K562 (cell line): Measurements from ENCODE around the gene TGFB2. TPM values are rescaled to one million over a fixed set of nuclear protein-coding genes. Genes with fewer than 3 reads are reported as not detected.

Source experiments
- ATAC-seq: fragments of 200-7000 bp; cut with Tn5 transposase; 3 replicates; pipeline ENCODE4 v1.9.1; 2020; ENCODE audit warnings: moderate library complexity
- BruUV-seq: library from RNA; stranded (reverse); fragments of 400-500 nt; replicated peaks from 2 replicates; lab custom pipeline; 2021; lab: Mats Ljungman, UMichigan
- CTCF ChIA-PET: fragments of 300-600 bp; formaldehyde crosslinking; extraction: SDS; loops from one replicate; lab custom pipeline; 2021; ENCODE audit warnings: low intra/inter-chr PET ratio; lab: Yijun Ruan, JAX
- POLR2A ChIA-PET: fragments of 300-600, 350-650 bp; sonication (Branson Sonifier 250); formaldehyde crosslinking; extraction: SDS; loops from one replicate; lab custom pipeline; 2021; ENCODE audit warnings: antibody characterized with exemption, inconsistent platforms; lab: Yijun Ruan, JAX
- DNase-seq, 4 experiments: peaks; one replicate each; pipeline versions ENCODE4 v3.0.0 to v3.0.0-alpha.2; 2011 to 2018; ENCODE audit warnings: low spot score in 3 of 4, mixed read lengths in 3 of 4; ENCODE audit errors: extremely low read depth in 1 of 4
- FAIRE-seq: peaks from 2 replicates; lab custom pipeline; 2011; peaks lifted over from hg19 to GRCh38; lab: Jason Lieb, UNC
- H2AFZ ChIP-seq: 2 replicates; pipeline ENCODE4 v1.6.0; 2011; ENCODE audit warnings: low read depth, low read length, control low read depth, inconsistent platforms
- H3K27ac ChIP-seq: fragments of 200-600 bp; 3 replicates; pipeline ENCODE4 v1.8.0; 2011; ENCODE audit warnings: low read depth, mild to moderate bottlenecking, control low read depth, inconsistent platforms, low read length, moderate library complexity, mixed read lengths; ENCODE audit errors: extremely low read depth
- H3K27me3 ChIP-seq, 2 experiments: fragments of 300-600 bp in 1 of 2; 2 replicates in 1 of 2; 3 replicates in 1 of 2; pipeline versions ENCODE4 v1.6.0 to v1.8.0; 2011; ENCODE audit warnings: inconsistent platforms in 2 of 2, low read length in 2 of 2, mild to moderate bottlenecking in 1 of 2, mixed read lengths in 1 of 2, moderate library complexity in 1 of 2; ENCODE audit not compliant: control insufficient read depth in 2 of 2, insufficient read depth in 2 of 2
- H3K36me3 ChIP-seq: fragments of 300-600 bp; 3 replicates; pipeline ENCODE4 v1.8.0; 2011; ENCODE audit warnings: mild to moderate bottlenecking, low read length, inconsistent platforms; ENCODE audit not compliant: control insufficient read depth, insufficient read depth
- H3K4me1 ChIP-seq, 2 experiments: fragments of 200-600 bp in 1 of 2; replicated peaks in 1 of 2; 2 replicates in 1 of 2; 3 replicates in 1 of 2; pipeline versions ENCODE4 v1.5.1 to v1.8.0; 2011; ENCODE audit warnings: inconsistent platforms in 2 of 2, low read length in 2 of 2, mild to moderate bottlenecking in 1 of 2, mixed read lengths in 1 of 2, moderate library complexity in 1 of 2; ENCODE audit not compliant: control insufficient read depth in 2 of 2, insufficient read depth in 2 of 2
- H3K4me2 ChIP-seq: 2 replicates; pipeline ENCODE4 v1.6.1; 2011; ENCODE audit warnings: low read length, control low read depth, inconsistent platforms, mixed read lengths; ENCODE audit not compliant: insufficient read depth
- H3K4me3 ChIP-seq: fragments of 200-600 bp; sonication (generic), shearing (Covaris generic); 2 replicates; pipeline ENCODE4 v1.5.1; 2016; ENCODE audit warnings: control low read depth, inconsistent platforms
- H3K79me2 ChIP-seq: fragments of 200-600 bp; 3 replicates; pipeline ENCODE4 v1.8.0; 2011; ENCODE audit warnings: low read length, inconsistent platforms; ENCODE audit not compliant: control insufficient read depth, insufficient read depth
- H3K9ac ChIP-seq, 2 experiments: 2 replicates each; pipeline versions ENCODE4 v1.6.0 to v1.6.1; 2011; ENCODE audit warnings: low read depth in 2 of 2, low read length in 2 of 2, control low read depth in 1 of 2, inconsistent platforms in 1 of 2, mild to moderate bottlenecking in 1 of 2, mixed read lengths in 1 of 2; ENCODE audit not compliant: insufficient read depth in 1 of 2
- H3K9me1 ChIP-seq: one replicate; pipeline ENCODE4 v1.6.0; 2011; ENCODE audit warnings: inconsistent platforms, mild to moderate bottlenecking, low read length, moderate library complexity; ENCODE audit not compliant: control insufficient read depth, insufficient read depth
- H3K9me3 ChIP-seq: replicated peaks from 2 replicates; pipeline ENCODE4 v1.5.1; 2011; ENCODE audit warnings: low read depth, low read length, inconsistent platforms; ENCODE audit not compliant: control insufficient read depth, insufficient read depth
- H4K20me1 ChIP-seq: replicated peaks from 2 replicates; pipeline ENCODE4 v1.6.1; 2011; ENCODE audit warnings: low read length, inconsistent platforms, mixed read lengths; ENCODE audit not compliant: control insufficient read depth, insufficient read depth
- ETV5 ChIP-seq: sonication (generic); formaldehyde crosslinking; IDR thresholded peaks from 2 replicates; pipeline ENCODE4 v1.4.0; 2020; ENCODE audit warnings: low read depth, mild to moderate bottlenecking, missing genetic modification reagents
- HBP1 ChIP-seq: fragments of 450-650 bp; formaldehyde crosslinking; IDR thresholded peaks from 2 replicates; pipeline ENCODE4 v1.4.0; 2022; ENCODE audit warnings: missing genetic modification characterization
- LARP7 ChIP-seq: fragments of 450-650 bp; IDR thresholded peaks from 2 replicates; pipeline ENCODE4 v1.6.1; 2016
- MAFK ChIP-seq: IDR thresholded peaks from 2 replicates; pipeline ENCODE4 v1.6.1; 2011; ENCODE audit warnings: low read length, improper control_type of control experiment
- NFIC ChIP-seq: fragments of 450-650 bp; IDR thresholded peaks from 2 replicates; pipeline ENCODE4 v1.6.1; 2017; ENCODE audit warnings: mild to moderate bottlenecking, inconsistent platforms
- NR2F6 ChIP-seq: fragments of 450-650 bp; formaldehyde crosslinking; IDR thresholded peaks from 2 replicates; pipeline ENCODE4 v1.4.0; 2020; ENCODE audit warnings: mild to moderate bottlenecking
- TBP ChIP-seq: optimal IDR thresholded peaks from 2 replicates; pipeline ENCODE3; 2011; ENCODE audit warnings: low read depth, low read length, improper control_type of control experiment
- TGIF2 ChIP-seq: sonication (generic); formaldehyde crosslinking; IDR thresholded peaks from 2 replicates; pipeline ENCODE4 v1.8.1; 2022; ENCODE audit warnings: mild to moderate bottlenecking, missing genetic modification reagents, moderate library complexity
- ZC3H8 ChIP-seq: fragments of 450-650 bp; IDR thresholded peaks from 2 replicates; pipeline ENCODE4 v1.6.1; 2017
- ZNF583 ChIP-seq: fragments of 250-450 bp; sonication (Bioruptor Pico); IDR thresholded peaks from 2 replicates; pipeline ENCODE4 v1.4.0; 2020
- WGBS: fragments of 100-300 bp; shearing (Covaris generic); methylation state at CpG from one replicate; pipeline ENCODE4 v1.1.6; 2016; ENCODE audit warnings: low coverage, mixed read lengths; ENCODE audit not compliant: insufficient coverage; ENCODE audit errors: missing lambda C conversion rate; 5-methylcytosine and 5-hydroxymethylcytosine counted together
- in situ Hi-C: fragments of 300-500 bp; cut with MboI; formaldehyde crosslinking; loops from 4 replicates; pipeline ENCODE4 v1.15.0; 2018; ENCODE audit warnings: inconsistent platforms, mixed read lengths
- intact Hi-C: fragments of 100-400 bp; cut with micrococcal nuclease; formaldehyde crosslinking; loops from 2 replicates; pipeline ENCODE4 v1.14.2; 2022
- polyA plus RNA-seq, 8 experiments: library from polyadenylated mRNA; depleted of rRNA in 4 of 8; stranded (reverse) in 5 of 8; unstranded in 3 of 8; fragments of >200 nt; fragmentation: Nextera tagmentation in 2 of 8; fragmentation: Illumina TruSeq in 1 of 8; extraction: Ambion mirVana in 2 of 8; extraction: Trizol in 1 of 8; gene quantifications; 2 replicates each; pipeline versions ENCODE4 v1.2.1 to v1.2.3, GENCODE V29; 2011 to 2014; ENCODE audit warnings: inconsistent platforms in 1 of 8, missing spikeins in 1 of 8
- total RNA-seq, 7 experiments: library from RNA; depleted of rRNA in 6 of 7; stranded (reverse); fragments of >200 nt in 6 of 7; fragmentation: Illumina TruSeq in 2 of 7; extraction: Trizol in 2 of 7; gene quantifications; 2 replicates each; pipeline versions ENCODE4 v1.2.1 to v1.2.3, GENCODE V29; 2011 to 2021; ENCODE audit warnings: low replicate concordance in 1 of 7
- TF ChIP-seq, protein P1 (sequence below): fragments of 450-650 bp; IDR thresholded peaks from 2 replicates; pipeline ENCODE4 v1.6.1; 2014; ENCODE audit warnings: low read depth, mild to moderate bottlenecking, moderate library complexity, borderline replicate concordance

TGFB2 gene
- total and polyA plus RNA-seq, 9 of the 15 experiments (the other 6 are each of a cell fraction or from before 2014, with no cell fraction given): 0.03 to 0.41 (median 0.11) TPM; not detected in 3

GRCh38 chr1:218388591-218388990, 43.5 kb downstream of the TGFB2 start (continued):
- TF ChIP-seq, protein P1, sequence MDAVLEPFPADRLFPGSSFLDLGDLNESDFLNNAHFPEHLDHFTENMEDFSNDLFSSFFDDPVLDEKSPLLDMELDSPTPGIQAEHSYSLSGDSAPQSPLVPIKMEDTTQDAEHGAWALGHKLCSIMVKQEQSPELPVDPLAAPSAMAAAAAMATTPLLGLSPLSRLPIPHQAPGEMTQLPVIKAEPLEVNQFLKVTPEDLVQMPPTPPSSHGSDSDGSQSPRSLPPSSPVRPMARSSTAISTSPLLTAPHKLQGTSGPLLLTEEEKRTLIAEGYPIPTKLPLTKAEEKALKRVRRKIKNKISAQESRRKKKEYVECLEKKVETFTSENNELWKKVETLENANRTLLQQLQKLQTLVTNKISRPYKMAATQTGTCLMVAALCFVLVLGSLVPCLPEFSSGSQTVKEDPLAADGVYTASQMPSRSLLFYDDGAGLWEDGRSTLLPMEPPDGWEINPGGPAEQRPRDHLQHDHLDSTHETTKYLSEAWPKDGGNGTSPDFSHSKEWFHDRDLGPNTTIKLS: no peak
- TF ChIP-seq TGIF2 (CRISPR knock-in tag) (no peak), LARP7 (no peak), NR2F6 (CRISPR knock-in tag) (no peak), MAFK (no peak), ETV5 (no peak), ZNF583 (no peak), TBP (no peak), ZC3H8 (no peak)

DNA sequence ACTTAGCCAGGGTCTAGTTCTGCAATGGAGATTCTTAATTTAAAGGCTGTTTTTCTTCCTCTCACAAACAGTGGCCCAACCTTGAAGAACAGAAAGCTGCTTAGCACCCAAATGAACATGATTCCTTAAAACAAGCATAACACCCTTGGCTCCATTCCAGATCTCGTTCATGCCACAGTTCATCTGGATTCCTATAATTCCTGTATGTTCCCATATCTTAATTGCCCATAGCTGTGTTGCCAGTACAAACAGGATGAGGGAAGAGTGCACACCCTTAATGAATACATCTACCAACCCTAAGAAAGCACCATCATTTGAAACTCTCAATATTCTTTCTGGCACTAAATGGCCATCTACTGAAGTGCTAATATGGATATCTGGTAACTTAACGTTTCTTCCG, 45.5 kb downstream of the TGFB2 start:
- ChIA-PET CTCF (no interaction called here), POLR2A (interaction anchor here (0.6 kb wide), 1 partner anchor 789 kb away, joined by 3 read pairs; no protein-coding TSS in a partner anchor)
- Histone ChIP-seq H3K79me2 (no peaks in the 10 kb centered on the region), H3K4me1 (no peaks in the 10 kb centered on the region), H3K27me3 (peaks cover 32 to 35% of the 10 kb centered on the region in 2 experiments; a peak in 4 of 5 replicates), H3K27ac (no peak overlapping the region), H3K4me2 (no peak overlapping the region), H4K20me1 (no peaks in the 10 kb centered on the region), H2AFZ (no peak overlapping the region), H3K9me1 (no peaks in the 10 kb centered on the region), H3K36me3 (no peaks in the 10 kb centered on the region), H3K9me3 (no peaks in the 10 kb centered on the region), H3K4me3 (no peak overlapping the region), H3K9ac (no peak overlapping the region)
- TF ChIP-seq NFIC: peak; percentile 17; the same call in 1 of the 2 replicates
- TF ChIP-seq HBP1 (CRISPR knock-in tag): no peak
- BruUV-seq: no TSS peak
- ATAC-seq (no peak), FAIRE-seq (no peak), DNase-seq (no peak)
- 2% methylated on average over 3 of the region's 3 CpGs for WGBS
- in situ Hi-C loops: no loop called here
- intact Hi-C loops: no loop called here
